ENCODE data around the gene GPC5.
"Not testable (repeated sequence)": the region's sequence is repeated elsewhere in the genome, so short reads cannot be mapped to it uniquely, and the experiment has no call there.

Gene GPC5

GRCh38 chr13:91369441-91369831 lies 29.0 kb upstream of the GPC5 start:
- no peak for DNase-seq

- DNase-seq: no peak
Measured at GRCh38 chr13:91370501-91370900, 27.9 kb upstream of the GPC5 start.

- DNase-seq: no peak
Measured at GRCh38 chr13:91372911-91373310, 25.5 kb upstream of the GPC5 start.

GRCh38 chr13:91375116-91375729 lies 23.2 kb upstream of the GPC5 start:
- no peak for DNase-seq

- DNase-seq: no peak
Measured at GRCh38 chr13:91381371-91381770, 17.1 kb upstream of the GPC5 start.

GRCh38 chr13:91383836-91384235 lies 14.6 kb upstream of the GPC5 start:
- DNase-seq: no peak

GRCh38 chr13:91384896-91385295 lies 13.5 kb upstream of the GPC5 start:
- no peak for DNase-seq

GRCh38 chr13:91389186-91389585 lies 9.2 kb upstream of the GPC5 start:
- no peak for DNase-seq

GRCh38 chr13:91397595-91397994 lies 826 bp upstream of the GPC5 start:
- DNase-seq: no peak

- DNase-seq: peak; percentile 28
Measured at GRCh38 chr13:91399189-91400062, 1.0 kb downstream of the GPC5 start.

- DNase-seq: no peak
Measured at GRCh38 chr13:91400063-91400399, 1.6 kb downstream of the GPC5 start.

GRCh38 chr13:91400671-91401070 lies 2.2 kb downstream of the GPC5 start:
- no peak for DNase-seq

GRCh38 chr13:91401920-91402319 lies 3.5 kb downstream of the GPC5 start:
- no peak for DNase-seq

GRCh38 chr13:91405240-91405639 lies 6.8 kb downstream of the GPC5 start:
- DNase-seq: no peak

GRCh38 chr13:91406619-91407018 lies 8.2 kb downstream of the GPC5 start:
- no peak for DNase-seq

- DNase-seq: no peak
Measured at GRCh38 chr13:91408971-91409370, 10.6 kb downstream of the GPC5 start.

- DNase-seq: not testable (repeated sequence)
Measured at GRCh38 chr13:91416579-91416978, 18.2 kb downstream of the GPC5 start.

- DNase-seq: no peak
Measured at GRCh38 chr13:91417660-91418325, 19.4 kb downstream of the GPC5 start.

- no peak for DNase-seq
Measured at GRCh38 chr13:91426913-91427312, 28.5 kb downstream of the GPC5 start.

GRCh38 chr13:91438674-91439073 lies 40.3 kb downstream of the GPC5 start:
- DNase-seq: not testable (repeated sequence)

GRCh38 chr13:91450913-91451312 lies 52.5 kb downstream of the GPC5 start:
- DNase-seq: no peak

GRCh38 chr13:91454666-91455065 lies 56.2 kb downstream of the GPC5 start:
- no peak for DNase-seq

GRCh38 chr13:91456837-91457236 lies 58.4 kb downstream of the GPC5 start:
- no peak for DNase-seq

GRCh38 chr13:91459485-91459884 lies 61.1 kb downstream of the GPC5 start:
- no peak for DNase-seq
